Hepatocyte (in vitro differentiated cells): ENCODE data around the gene LSM8. TPM values are rescaled to one million over a fixed set of nuclear protein-coding genes. Genes with fewer than 3 reads are reported as not detected.

Experiments
- DNase-seq: peaks from one replicate; pipeline ENCODE4 v3.0.0-alpha.2; 2016; ENCODE audit warnings: low spot score
- H2AFZ ChIP-seq: fragments of 200-600 bp; sonication (generic); 2 replicates; pipeline ENCODE4 v1.6.0; 2016; ENCODE audit warnings: antibody characterized with exemption, mild to moderate bottlenecking
- H3K27ac ChIP-seq: fragments of 200-600 bp; sonication (generic); 2 replicates; pipeline ENCODE4 v1.5.1; 2016; ENCODE audit warnings: mild to moderate bottlenecking
- H3K27me3 ChIP-seq: fragments of 200-600 bp; sonication (generic); 2 replicates; pipeline ENCODE4 v1.6.1; 2016
- H3K36me3 ChIP-seq: fragments of 200-600 bp; sonication (generic); replicated peaks from 2 replicates; pipeline ENCODE4 v1.5.1; 2016; ENCODE audit warnings: low read depth; ENCODE audit not compliant: insufficient read depth
- H3K4me1 ChIP-seq: fragments of 200-600 bp; sonication (generic); 2 replicates; pipeline ENCODE4 v1.5.1; 2016; ENCODE audit warnings: mild to moderate bottlenecking, moderate library complexity; ENCODE audit not compliant: insufficient read depth
- H3K4me2 ChIP-seq: fragments of 200-600 bp; sonication (generic); 2 replicates; pipeline ENCODE4 v1.6.0; 2016
- H3K4me3 ChIP-seq: fragments of 200-600 bp; sonication (generic); 2 replicates; pipeline ENCODE4 v1.5.1; 2016; ENCODE audit warnings: mild to moderate bottlenecking
- H3K79me2 ChIP-seq: fragments of 200-600 bp; sonication (generic); 2 replicates; pipeline ENCODE4 v1.6.0; 2017; ENCODE audit warnings: mild to moderate bottlenecking
- H3K9me2 ChIP-seq: fragments of 200-600 bp; sonication (generic); replicated peaks from 2 replicates; pipeline ENCODE4 v1.6.0; 2017; ENCODE audit warnings: mild to moderate bottlenecking; ENCODE audit not compliant: insufficient read depth
- H3K9me3 ChIP-seq: fragments of 200-600 bp; sonication (generic); 2 replicates; pipeline ENCODE4 v1.5.1; 2016; ENCODE audit warnings: low read depth, mild to moderate bottlenecking
- H4K20me1 ChIP-seq: fragments of 200-600 bp; sonication (generic); 2 replicates; pipeline ENCODE4 v1.6.0; 2016; ENCODE audit warnings: mild to moderate bottlenecking; ENCODE audit not compliant: insufficient read depth, poor library complexity, severe bottlenecking
- EZH2 ChIP-seq: fragments of 200-600 bp; sonication (generic); IDR thresholded peaks from 2 replicates; pipeline ENCODE4 v1.6.1; 2016; ENCODE audit warnings: antibody characterized with exemption, mild to moderate bottlenecking, borderline replicate concordance
- EZH2phosphoT487 ChIP-seq: fragments of 200-600 bp; sonication (generic); IDR thresholded peaks from one replicate; pipeline ENCODE4 v1.6.1; 2018; ENCODE audit warnings: antibody characterized with exemption, mild to moderate bottlenecking, low read depth, moderate library complexity; ENCODE audit not compliant: unreplicated experiment, severe bottlenecking
- WGBS: methylation state at CpG from one replicate; pipeline ENCODE4 v1.1.6; 2016; ENCODE audit warnings: low lambda C conversion rate; ENCODE audit errors: missing lambda C conversion rate; 5-methylcytosine and 5-hydroxymethylcytosine counted together
- polyA plus RNA-seq: library from polyadenylated mRNA; unstranded; fragments of >200 nt; fragmentation: Nextera tagmentation; extraction: Ambion mirVana; gene quantifications from 2 replicates; pipeline ENCODE4 v1.2.1, GENCODE V29; 2016
- total RNA-seq: library from RNA; depleted of rRNA; stranded (reverse); fragments of >200 nt; gene quantifications from 2 replicates; pipeline ENCODE4 v1.2.3, GENCODE V29; 2014
- TF ChIP-seq, protein P1 (sequence below): fragments of 200-600 bp; sonication (generic); IDR thresholded peaks from 2 replicates; pipeline ENCODE4 v1.5.1; 2016; ENCODE audit warnings: antibody characterized with exemption, mild to moderate bottlenecking; ENCODE audit not compliant: poor library complexity

The LSM8 gene
- total and polyA plus RNA-seq, 2 experiments from 2014 or later: 34.4 to 43.9 TPM

DNA sequence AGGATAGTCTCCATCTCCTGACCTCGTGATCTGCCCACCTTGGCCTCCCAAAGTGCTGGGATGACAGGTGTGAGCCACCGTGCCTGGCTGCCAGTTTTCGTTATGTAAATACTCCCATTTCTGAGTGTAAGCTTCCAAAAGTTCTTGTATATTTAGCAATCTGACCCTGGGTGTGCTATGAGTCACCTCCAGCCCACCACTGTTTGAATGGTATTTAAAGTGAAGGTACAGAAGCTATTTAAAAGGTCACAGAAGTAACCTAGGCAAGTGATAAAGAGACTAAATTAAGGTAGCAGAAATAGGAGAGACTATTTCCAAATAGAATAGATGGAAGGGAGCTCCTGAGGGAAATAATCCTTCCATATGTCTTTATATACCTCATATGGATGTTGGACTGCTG lies 36.6 kb downstream of the LSM8 start:
- Histone ChIP-seq H3K4me1 (no peaks in the 10 kb centered on the region), H4K20me1 (no peaks in the 10 kb centered on the region), H3K36me3 (no peaks in the 10 kb centered on the region), H3K27me3 (no peaks in the 10 kb centered on the region), H3K9me2 (no peaks in the 10 kb centered on the region), H3K79me2 (no peaks in the 10 kb centered on the region), H3K27ac (no peak overlapping the region), H3K4me2 (no peak overlapping the region), H3K9me3 (no peaks in the 10 kb centered on the region), H2AFZ (no peak overlapping the region), H3K4me3 (no peak overlapping the region)
- no peak for TF ChIP-seq EZH2phosphoT487
- TF ChIP-seq EZH2: no peak
- TF ChIP-seq, protein P1, sequence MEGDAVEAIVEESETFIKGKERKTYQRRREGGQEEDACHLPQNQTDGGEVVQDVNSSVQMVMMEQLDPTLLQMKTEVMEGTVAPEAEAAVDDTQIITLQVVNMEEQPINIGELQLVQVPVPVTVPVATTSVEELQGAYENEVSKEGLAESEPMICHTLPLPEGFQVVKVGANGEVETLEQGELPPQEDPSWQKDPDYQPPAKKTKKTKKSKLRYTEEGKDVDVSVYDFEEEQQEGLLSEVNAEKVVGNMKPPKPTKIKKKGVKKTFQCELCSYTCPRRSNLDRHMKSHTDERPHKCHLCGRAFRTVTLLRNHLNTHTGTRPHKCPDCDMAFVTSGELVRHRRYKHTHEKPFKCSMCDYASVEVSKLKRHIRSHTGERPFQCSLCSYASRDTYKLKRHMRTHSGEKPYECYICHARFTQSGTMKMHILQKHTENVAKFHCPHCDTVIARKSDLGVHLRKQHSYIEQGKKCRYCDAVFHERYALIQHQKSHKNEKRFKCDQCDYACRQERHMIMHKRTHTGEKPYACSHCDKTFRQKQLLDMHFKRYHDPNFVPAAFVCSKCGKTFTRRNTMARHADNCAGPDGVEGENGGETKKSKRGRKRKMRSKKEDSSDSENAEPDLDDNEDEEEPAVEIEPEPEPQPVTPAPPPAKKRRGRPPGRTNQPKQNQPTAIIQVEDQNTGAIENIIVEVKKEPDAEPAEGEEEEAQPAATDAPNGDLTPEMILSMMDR: no peak
- no peak for DNase-seq
- 44% methylated on average over 3 of the region's 3 CpGs for WGBS

- Histone ChIP-seq H4K20me1 (no peaks in the 10 kb centered on the region), H3K79me2 (no peaks in the 10 kb centered on the region), H3K9me2 (no peaks in the 10 kb centered on the region), H3K9me3 (no peaks in the 10 kb centered on the region), H3K4me1 (no peaks in the 10 kb centered on the region), H3K27ac (no peak overlapping the region), H3K27me3 (no peaks in the 10 kb centered on the region), H3K36me3 (no peaks in the 10 kb centered on the region), H2AFZ (no peak overlapping the region), H3K4me3 (no peak overlapping the region), H3K4me2 (no peak overlapping the region)
- 88% methylated on average over 1 of the region's 1 CpG for WGBS
- DNase-seq: no peak
- TF ChIP-seq EZH2phosphoT487 (no peak), EZH2 (no peak)
- TF ChIP-seq, protein P1: no peak
Measured at GRCh38 chr7:118222591-118222990, 38.6 kb downstream of the LSM8 start.

GRCh38 chr7:118224521-118224920 lies 40.6 kb downstream of the LSM8 start, which contains the start of gene ANKRD7:
ANKRD7 (plus strand) TSS chr7:118224704; CDS start chr7:118224831, 127 bp downstream.
- H3K27me3 ChIP-seq: no peaks in the 10 kb centered on the region
- no peak within 1 kb of the TSS for H2AFZ ChIP-seq
- H3K9me2 ChIP-seq: no peaks in the 10 kb centered on the region
- H3K4me2 ChIP-seq: no peak within 1 kb of the TSS
- H3K27ac ChIP-seq: no peak within 1 kb of the TSS
- TF ChIP-seq EZH2phosphoT487 (no peak), EZH2 (no peak)
- TF ChIP-seq, protein P1: no peak
- no peaks in the 10 kb centered on the region for H3K9me3 ChIP-seq
- no peaks in the 10 kb centered on the region for H3K36me3 ChIP-seq
- no peaks in the 10 kb centered on the region for H3K79me2 ChIP-seq
- no peak for DNase-seq
- no peaks in the 10 kb centered on the region for H4K20me1 ChIP-seq
- H3K4me3 ChIP-seq: no peak within 1 kb of the TSS
- H3K4me1 ChIP-seq: no peaks in the 10 kb centered on the region
- WGBS: 94% methylated on average over 18 of the region's 18 CpGs

GRCh38 chr7:118232837-118233236 lies 48.9 kb downstream of the LSM8 start:
- 77% methylated on average over 1 of the region's 1 CpG for WGBS
- Histone ChIP-seq H3K27me3 (no peaks in the 10 kb centered on the region), H2AFZ (no peak overlapping the region), H3K27ac (no peak overlapping the region), H3K4me2 (no peak overlapping the region), H3K79me2 (no peaks in the 10 kb centered on the region), H4K20me1 (no peaks in the 10 kb centered on the region), H3K36me3 (no peaks in the 10 kb centered on the region), H3K9me2 (no peaks in the 10 kb centered on the region), H3K4me1 (no peaks in the 10 kb centered on the region), H3K9me3 (no peaks in the 10 kb centered on the region), H3K4me3 (no peak overlapping the region)
- DNase-seq: no peak
- no peak for TF ChIP-seq EZH2phosphoT487
